ENCODE measurements around the gene PTGDR. TPM values are rescaled to one million over a fixed set of nuclear protein-coding genes. Genes with fewer than 3 reads are reported as not detected.

PTGDR gene
- total RNA-seq, 1 experiment from 2014 or later: not detected

DNA sequence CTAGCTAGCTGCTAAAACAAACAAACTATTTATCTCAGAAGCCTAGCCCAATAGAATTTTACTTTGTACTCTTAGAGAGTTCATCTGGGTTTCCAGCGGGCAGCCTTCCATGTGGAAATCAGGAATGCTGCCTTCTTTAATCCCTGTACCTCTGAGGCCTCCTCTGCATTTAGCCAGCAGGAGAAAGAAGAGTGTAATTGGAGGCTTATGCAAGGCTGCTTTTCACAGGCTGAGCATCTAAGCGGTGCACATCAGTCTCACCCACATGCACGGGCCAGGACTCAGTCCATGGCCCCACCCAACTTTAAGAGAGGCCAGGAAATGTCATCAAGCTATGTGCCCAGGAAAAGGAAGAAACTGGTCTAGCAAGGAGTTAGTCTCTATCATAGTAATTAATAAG lies 14.0 kb upstream of the PTGDR start:
- Histone ChIP-seq H3K79me2 (ENCODE audit: low read depth) (no peaks in the 10 kb centered on the region), H3K9me3 (ENCODE audit: insufficient read depth, low read depth) (no peaks in the 10 kb centered on the region), H3K4me3 (no peak overlapping the region), H3F3A (ENCODE audit: insufficient read depth, low read depth) (no peaks in the 10 kb centered on the region), H4K20me1 (ENCODE audit: insufficient read depth) (no peaks in the 10 kb centered on the region), H2AFZ (no peak overlapping the region), H3K9me2 (ENCODE audit: insufficient read depth) (no peaks in the 10 kb centered on the region; the same call in none of the 2 replicates), H3K27ac (no peak overlapping the region), H3K4me2 (no peak overlapping the region), H3K27me3 (ENCODE audit: insufficient read depth, low read depth) (no peaks in the 10 kb centered on the region), H3K4me1 (replicated peaks; ENCODE audit: insufficient read depth) (no peaks in the 10 kb centered on the region), H3K36me3 (ENCODE audit: low read depth) (no peaks in the 10 kb centered on the region)
- no peak for DNase-seq
- ChIA-PET POLR2A (ENCODE audit: unreplicated experiment) (no interaction called here), CTCF (no interaction called here)
- TF ChIP-seq EZH2 (IDR thresholded peaks at IDR 0.05; ENCODE audit: low read depth) (no peak), CTCF (conservative IDR thresholded peaks at IDR 0.05) (no peak)
- BruUV-seq (replicated peaks): no TSS peak
- intact Hi-C loops (cut with micrococcal nuclease; ENCODE audit: unreplicated experiment): no loop called here

DNA sequence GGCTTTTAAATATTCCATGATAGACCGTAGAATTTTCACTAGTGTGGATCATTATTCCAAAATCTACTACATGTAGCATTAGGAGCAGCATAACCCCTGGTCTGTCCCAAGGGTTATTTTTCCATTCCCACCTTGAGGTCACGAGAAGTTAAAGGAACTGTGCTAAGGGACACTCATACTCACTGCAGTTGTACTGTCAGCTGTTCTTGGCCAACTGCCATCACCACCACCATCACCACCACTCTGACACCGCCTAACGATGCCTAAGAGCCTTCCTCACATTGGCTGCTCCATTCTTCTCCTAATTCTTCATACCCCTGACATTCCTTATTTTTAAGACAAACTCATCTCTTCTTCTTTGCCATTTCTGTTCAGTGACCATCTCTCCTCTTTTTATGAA lies 13.4 kb upstream of the PTGDR start:
- Histone ChIP-seq H3K79me2 (ENCODE audit: low read depth) (no peaks in the 10 kb centered on the region), H4K20me1 (ENCODE audit: insufficient read depth) (no peaks in the 10 kb centered on the region), H3K27ac (no peak overlapping the region), H3K4me1 (replicated peaks; ENCODE audit: insufficient read depth) (no peaks in the 10 kb centered on the region), H2AFZ (no peak overlapping the region), H3K9me2 (ENCODE audit: insufficient read depth) (no peaks in the 10 kb centered on the region; the same call in none of the 2 replicates), H3K27me3 (ENCODE audit: insufficient read depth, low read depth) (no peaks in the 10 kb centered on the region), H3K9me3 (ENCODE audit: insufficient read depth, low read depth) (no peaks in the 10 kb centered on the region), H3K4me3 (no peak overlapping the region), H3F3A (ENCODE audit: insufficient read depth, low read depth) (no peaks in the 10 kb centered on the region), H3K36me3 (ENCODE audit: low read depth) (no peaks in the 10 kb centered on the region), H3K4me2 (no peak overlapping the region)
- intact Hi-C loops (cut with micrococcal nuclease; ENCODE audit: unreplicated experiment): no loop called here
- POLR2A ChIA-PET (ENCODE audit: unreplicated experiment): interaction anchor here (0.6 kb wide), 1 partner anchor 899 kb away, joined by 3 read pairs; the partner anchor contains the start of gene DDHD1
- TF ChIP-seq EZH2 (IDR thresholded peaks at IDR 0.05; ENCODE audit: low read depth): no peak
- BruUV-seq (replicated peaks): no TSS peak
- no peak for DNase-seq
- CTCF ChIA-PET: no interaction called here

- no peak overlapping the region for H3K27ac ChIP-seq
- no peaks in the 10 kb centered on the region for H3F3A ChIP-seq (ENCODE audit: insufficient read depth, low read depth)
- no peaks in the 10 kb centered on the region for H4K20me1 ChIP-seq (ENCODE audit: insufficient read depth)
- H3K4me1 ChIP-seq (replicated peaks; ENCODE audit: insufficient read depth): no peaks in the 10 kb centered on the region
- H2AFZ ChIP-seq: no peak overlapping the region
- no peaks in the 10 kb centered on the region for H3K9me2 ChIP-seq (ENCODE audit: insufficient read depth)
- H3K4me3 ChIP-seq: no peak overlapping the region
- no peaks in the 10 kb centered on the region for H3K9me3 ChIP-seq (ENCODE audit: insufficient read depth, low read depth)
- H3K27me3 ChIP-seq (ENCODE audit: insufficient read depth, low read depth): no peaks in the 10 kb centered on the region
- TF ChIP-seq CTCF (conservative IDR thresholded peaks at IDR 0.05): no peak
- TF ChIP-seq EZH2 (IDR thresholded peaks at IDR 0.05; ENCODE audit: low read depth): no peak
- DNase-seq: no peak
- H3K4me2 ChIP-seq: no peak overlapping the region
- no peaks in the 10 kb centered on the region for H3K36me3 ChIP-seq (ENCODE audit: low read depth)
- intact Hi-C loops (cut with micrococcal nuclease; ENCODE audit: unreplicated experiment): no loop called here
- ChIA-PET POLR2A (ENCODE audit: unreplicated experiment) (interaction anchor here (0.9 kb wide), 1 partner anchor 9 kb away, joined by 19 read pairs; the partner anchor contains the start of gene PTGDR), CTCF (no interaction called here)
- BruUV-seq (replicated peaks): no TSS peak
- H3K79me2 ChIP-seq (ENCODE audit: low read depth): no peaks in the 10 kb centered on the region
Measured at GRCh38 chr14:52258783-52259182, 8.7 kb upstream of the PTGDR start.

GRCh38 chr14:52259434-52259833 lies 8.1 kb upstream of the PTGDR start:
- no peak overlapping the region for H3K4me3 ChIP-seq
- H3K4me1 ChIP-seq (replicated peaks; ENCODE audit: insufficient read depth): no peaks in the 10 kb centered on the region
- CTCF ChIA-PET: no interaction called here
- no peaks in the 10 kb centered on the region for H3K79me2 ChIP-seq (ENCODE audit: low read depth)
- H3K9me2 ChIP-seq (ENCODE audit: insufficient read depth): no peaks in the 10 kb centered on the region
- TF ChIP-seq CTCF (conservative IDR thresholded peaks at IDR 0.05) (no peak), EZH2 (IDR thresholded peaks at IDR 0.05; ENCODE audit: low read depth) (no peak)
- H3K9me3 ChIP-seq (ENCODE audit: insufficient read depth, low read depth): no peaks in the 10 kb centered on the region
- no peaks in the 10 kb centered on the region for H4K20me1 ChIP-seq (ENCODE audit: insufficient read depth)
- H3K36me3 ChIP-seq (ENCODE audit: low read depth): no peaks in the 10 kb centered on the region
- DNase-seq: no peak
- H3K27me3 ChIP-seq (ENCODE audit: insufficient read depth, low read depth): no peaks in the 10 kb centered on the region
- H3K4me2 ChIP-seq: no peak overlapping the region
- H3F3A ChIP-seq (ENCODE audit: insufficient read depth, low read depth): no peaks in the 10 kb centered on the region
- H2AFZ ChIP-seq: no peak overlapping the region
- BruUV-seq (replicated peaks): no TSS peak
- H3K27ac ChIP-seq: no peak overlapping the region
- intact Hi-C loops (cut with micrococcal nuclease; ENCODE audit: unreplicated experiment): no loop called here
- POLR2A ChIA-PET (ENCODE audit: unreplicated experiment): no interaction called here

All from PC-9 (cell line).